Suprapubic skin (tissue), 4 donors: ENCODE results near the gene TBCEL. TPM values are rescaled to one million over a fixed set of nuclear protein-coding genes. Genes with fewer than 3 reads are reported as not detected.

Source experiments
- DNase-seq, 2 donors: peaks; one replicate each; pipeline ENCODE4 v3.0.0-alpha.2; 2019; ENCODE audit warnings: low spot score in 2 of 2
- H3K27ac ChIP-seq: fragments of 200-600 bp; sonication (generic); one replicate; pipeline ENCODE4 v1.5.1; 2019
- H3K27me3 ChIP-seq: fragments of 200-600 bp; sonication (generic); one replicate; pipeline ENCODE4 v1.5.1; 2019
- H3K36me3 ChIP-seq: fragments of 200-600 bp; sonication (generic); one replicate; pipeline ENCODE4 v1.5.1; 2019
- H3K4me1 ChIP-seq: fragments of 200-600 bp; sonication (generic); one replicate; pipeline ENCODE4 v1.5.1; 2019
- H3K4me3 ChIP-seq: fragments of 200-600 bp; sonication (generic); one replicate; pipeline ENCODE4 v1.5.1; 2019; ENCODE audit warnings: mild to moderate bottlenecking
- H3K9me3 ChIP-seq: fragments of 200-600 bp; sonication (generic); one replicate; pipeline ENCODE4 v1.5.1; 2019
- EP300 ChIP-seq: sonication (generic); formaldehyde crosslinking; IDR thresholded peaks from one replicate; pipeline ENCODE4 v1.6.1; 2017; ENCODE audit warnings: antibody characterized with exemption
- POLR2A ChIP-seq, 2 donors: fragments of 450-650 bp; IDR thresholded peaks; one replicate each; pipeline ENCODE4 v1.6.1; 2017; ENCODE audit warnings: antibody characterized with exemption in 2 of 2, mild to moderate bottlenecking in 2 of 2, moderate library complexity in 2 of 2
- POLR2AphosphoS5 ChIP-seq, 3 donors: sonication (generic); formaldehyde crosslinking; IDR thresholded peaks; one replicate each; pipeline ENCODE4 v1.6.1; 2017; ENCODE audit warnings: antibody characterized with exemption in 3 of 3
- WGBS: methylation state at CpG from one replicate; pipeline ENCODE4 v1.1.5; 2018; 5-methylcytosine and 5-hydroxymethylcytosine counted together
- total RNA-seq, 4 donors: library from RNA; depleted of rRNA; stranded (reverse); fragments of >200 nt; gene quantifications; one replicate each; pipeline ENCODE4 v1.1.0, GENCODE V29; 2016
- TF ChIP-seq, protein P1 (sequence below), 2 donors: fragments of 200-600 bp in 1 of 2; fragments of 450-650 bp in 1 of 2; sonication (generic) in 1 of 2; IDR thresholded peaks; one replicate each; pipeline ENCODE4 v1.5.1; 2016 to 2019; ENCODE audit warnings: antibody characterized with exemption in 2 of 2, mild to moderate bottlenecking in 1 of 2, moderate library complexity in 1 of 2

TBCEL gene
- total RNA-seq, 4 donors from 2014 or later = 5.7 to 14.2 (median 9.5) TPM

- Histone ChIP-seq H3K9me3 (no peaks in the 10 kb centered on the region), H3K4me3 (no peak overlapping the region), H3K36me3 (peaks cover 44% of the 10 kb centered on the region), H3K4me1 (no peaks in the 10 kb centered on the region), H3K27ac (no peak overlapping the region), H3K27me3 (no peaks in the 10 kb centered on the region)
- DNase-seq = no peak
- 97% methylated on average over 4 of the region's 4 CpGs for WGBS
- TF ChIP-seq POLR2AphosphoS5 (IDR thresholded peaks at IDR 0.05) = no peak
- no peak for TF ChIP-seq EP300
- TF ChIP-seq, protein P1, sequence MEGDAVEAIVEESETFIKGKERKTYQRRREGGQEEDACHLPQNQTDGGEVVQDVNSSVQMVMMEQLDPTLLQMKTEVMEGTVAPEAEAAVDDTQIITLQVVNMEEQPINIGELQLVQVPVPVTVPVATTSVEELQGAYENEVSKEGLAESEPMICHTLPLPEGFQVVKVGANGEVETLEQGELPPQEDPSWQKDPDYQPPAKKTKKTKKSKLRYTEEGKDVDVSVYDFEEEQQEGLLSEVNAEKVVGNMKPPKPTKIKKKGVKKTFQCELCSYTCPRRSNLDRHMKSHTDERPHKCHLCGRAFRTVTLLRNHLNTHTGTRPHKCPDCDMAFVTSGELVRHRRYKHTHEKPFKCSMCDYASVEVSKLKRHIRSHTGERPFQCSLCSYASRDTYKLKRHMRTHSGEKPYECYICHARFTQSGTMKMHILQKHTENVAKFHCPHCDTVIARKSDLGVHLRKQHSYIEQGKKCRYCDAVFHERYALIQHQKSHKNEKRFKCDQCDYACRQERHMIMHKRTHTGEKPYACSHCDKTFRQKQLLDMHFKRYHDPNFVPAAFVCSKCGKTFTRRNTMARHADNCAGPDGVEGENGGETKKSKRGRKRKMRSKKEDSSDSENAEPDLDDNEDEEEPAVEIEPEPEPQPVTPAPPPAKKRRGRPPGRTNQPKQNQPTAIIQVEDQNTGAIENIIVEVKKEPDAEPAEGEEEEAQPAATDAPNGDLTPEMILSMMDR (IDR thresholded peaks at IDR 0.05) = no peak
- no peak for TF ChIP-seq POLR2A (IDR thresholded peaks at IDR 0.05)
Observed at GRCh38 chr11:121053244-121053643, 29.3 kb downstream of the TBCEL start.

GRCh38 chr11:121054266-121054665 lies 30.4 kb downstream of the TBCEL start:
- Histone ChIP-seq H3K9me3 (no peaks in the 10 kb centered on the region), H3K27me3 (no peaks in the 10 kb centered on the region), H3K4me1 (no peaks in the 10 kb centered on the region), H3K27ac (no peak overlapping the region), H3K36me3 (peaks cover 43% of the 10 kb centered on the region), H3K4me3 (no peak overlapping the region)
- no peak for DNase-seq
- WGBS = 93% methylated on average over 2 of the region's 2 CpGs
- no peak for TF ChIP-seq POLR2AphosphoS5 (IDR thresholded peaks at IDR 0.05)
- TF ChIP-seq POLR2A (IDR thresholded peaks at IDR 0.05) = no peak
- no peak for TF ChIP-seq EP300
- TF ChIP-seq, protein P1 (IDR thresholded peaks at IDR 0.05) = no peak

- Histone ChIP-seq H3K27me3 (no peaks in the 10 kb centered on the region), H3K27ac (no peak overlapping the region), H3K36me3 (peaks cover 43% of the 10 kb centered on the region), H3K4me3 (no peak overlapping the region), H3K4me1 (no peaks in the 10 kb centered on the region), H3K9me3 (no peaks in the 10 kb centered on the region)
- WGBS = 64% methylated on average over 3 of the region's 3 CpGs
- DNase-seq = no peak
- TF ChIP-seq POLR2A (IDR thresholded peaks at IDR 0.05) (no peak), POLR2AphosphoS5 (IDR thresholded peaks at IDR 0.05) (no peak), EP300 (no peak)
- TF ChIP-seq, protein P1 (IDR thresholded peaks at IDR 0.05) = no peak
Observed at GRCh38 chr11:121055076-121055475, 31.2 kb downstream of the TBCEL start.

DNA sequence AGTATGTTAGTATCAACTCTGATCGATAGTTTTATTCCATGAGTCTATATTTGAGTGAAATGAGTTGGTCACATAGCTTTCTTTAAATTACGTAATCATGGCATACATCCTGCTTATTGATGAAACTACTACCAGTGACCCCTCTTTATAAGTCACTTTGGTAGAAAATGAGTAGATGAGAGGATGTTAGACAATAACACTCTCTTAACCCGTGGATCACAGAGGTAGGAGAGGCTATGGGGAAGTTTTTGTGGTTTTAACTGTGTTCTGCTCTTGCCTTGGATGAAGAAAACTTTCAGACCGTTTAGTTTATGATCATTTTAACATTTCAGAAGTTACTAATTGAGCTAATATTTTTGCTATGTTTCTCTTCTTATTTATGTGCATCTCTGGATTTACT lies 34.0 kb downstream of the TBCEL start:
- no peak overlapping the region for H3K4me3 ChIP-seq
- H3K36me3 ChIP-seq = peaks cover 62% of the 10 kb centered on the region
- TF ChIP-seq, protein P1 (IDR thresholded peaks at IDR 0.05) = no peak
- no peak for TF ChIP-seq POLR2A (IDR thresholded peaks at IDR 0.05)
- no peak for TF ChIP-seq EP300
- TF ChIP-seq POLR2AphosphoS5 (IDR thresholded peaks at IDR 0.05) = no peak
- H3K27ac ChIP-seq = no peak overlapping the region
- WGBS = 87% methylated on average over 4 of the region's 4 CpGs
- no peaks in the 10 kb centered on the region for H3K4me1 ChIP-seq
- no peak for DNase-seq
- no peaks in the 10 kb centered on the region for H3K27me3 ChIP-seq
- no peaks in the 10 kb centered on the region for H3K9me3 ChIP-seq

- no peak for TF ChIP-seq EP300
- TF ChIP-seq POLR2A (IDR thresholded peaks at IDR 0.05) = no peak
- TF ChIP-seq POLR2AphosphoS5 (IDR thresholded peaks at IDR 0.05) = no peak
- TF ChIP-seq, protein P1 (IDR thresholded peaks at IDR 0.05) = no peak
- Histone ChIP-seq H3K27ac (no peak overlapping the region), H3K27me3 (no peaks in the 10 kb centered on the region), H3K4me3 (no peak overlapping the region), H3K36me3 (peaks cover 55% of the 10 kb centered on the region), H3K9me3 (no peaks in the 10 kb centered on the region), H3K4me1 (no peaks in the 10 kb centered on the region)
- DNase-seq = no peak
- 96% methylated on average over 3 of the region's 3 CpGs for WGBS
Observed at GRCh38 chr11:121058941-121059340, 35.0 kb downstream of the TBCEL start.
